Measurements from ENCODE around the gene TARP.

Gene TARP

DNA sequence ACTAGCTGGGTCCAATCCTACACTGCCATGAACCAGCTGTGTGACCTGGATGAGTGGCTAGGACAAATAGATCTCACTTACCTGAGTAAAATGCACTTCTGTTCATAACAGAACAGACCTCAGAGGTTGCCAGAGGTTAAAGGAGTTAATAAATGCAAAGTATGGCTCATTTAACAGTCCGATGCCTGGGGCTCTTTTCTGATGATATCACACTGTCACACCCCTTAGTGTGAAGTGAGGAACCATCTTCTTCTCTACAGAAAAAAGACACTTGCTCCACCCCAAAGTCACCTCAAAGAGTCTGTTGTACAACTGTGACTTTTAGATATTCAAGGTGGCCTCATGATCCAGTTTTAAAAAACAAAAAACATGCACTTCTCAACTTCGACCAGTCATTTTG is 21.5 kb upstream of the TARP start:
- TF ChIP-seq CTCF (IDR thresholded peaks at IDR 0.05; ENCODE audit: unreplicated experiment), result no peak
- Mint-ChIP-seq H3K4me1 (ENCODE audit: low read depth, unreplicated experiment) (no peaks in the 10 kb centered on the region), H3K27ac (ENCODE audit: unreplicated experiment) (no peak overlapping the region), H3K4me3 (ENCODE audit: low read depth, unreplicated experiment) (no peak overlapping the region), H3K27me3 (ENCODE audit: unreplicated experiment) (peaks cover 36% of the 10 kb centered on the region), H3K9me3 (ENCODE audit: low read depth, unreplicated experiment) (peaks cover 2% of the 10 kb centered on the region), H3K36me3 (ENCODE audit: insufficient read depth, unreplicated experiment) (no peaks in the 10 kb centered on the region)
- CTCF ChIA-PET, result no interaction called here
- intact Hi-C loops (cut with micrococcal nuclease; ENCODE audit: unreplicated experiment), result no loop called here
- DNase-seq, result no peak
- BruUV-seq (replicated peaks), result no TSS peak

DNA sequence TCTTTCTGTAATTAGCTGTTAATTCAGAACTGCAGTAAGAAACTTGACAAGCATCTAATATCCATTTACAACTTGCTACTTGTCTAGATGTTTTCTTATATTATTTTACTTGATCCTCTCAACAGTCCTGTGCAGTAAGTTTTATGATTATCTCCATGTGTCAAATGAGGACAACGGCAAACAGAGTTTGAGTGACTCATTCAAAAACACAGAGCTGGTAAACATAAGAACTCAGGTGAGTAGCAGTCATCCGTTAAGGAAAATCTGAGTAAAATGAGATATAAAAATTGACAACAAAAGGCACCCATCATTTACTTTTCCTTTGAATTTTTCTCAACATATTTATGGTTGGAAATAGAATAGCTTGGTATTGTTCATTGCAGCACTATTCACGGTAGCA is 19.0 kb upstream of the TARP start:
- H3K27ac Mint-ChIP-seq (ENCODE audit: unreplicated experiment), result no peak overlapping the region
- H3K27me3 Mint-ChIP-seq (ENCODE audit: unreplicated experiment), result peaks cover 44% of the 10 kb centered on the region
- BruUV-seq (replicated peaks), result no TSS peak
- TF ChIP-seq CTCF (IDR thresholded peaks at IDR 0.05; ENCODE audit: unreplicated experiment), result no peak
- no peak for DNase-seq
- no peak overlapping the region for H3K4me3 Mint-ChIP-seq (ENCODE audit: low read depth, unreplicated experiment)
- no peaks in the 10 kb centered on the region for H3K36me3 Mint-ChIP-seq (ENCODE audit: insufficient read depth, unreplicated experiment)
- CTCF ChIA-PET, result no interaction called here
- H3K9me3 Mint-ChIP-seq (ENCODE audit: low read depth, unreplicated experiment), result peaks cover 2% of the 10 kb centered on the region
- intact Hi-C loops (cut with micrococcal nuclease; ENCODE audit: unreplicated experiment), result no loop called here
- no peaks in the 10 kb centered on the region for H3K4me1 Mint-ChIP-seq (ENCODE audit: low read depth, unreplicated experiment)

DNA sequence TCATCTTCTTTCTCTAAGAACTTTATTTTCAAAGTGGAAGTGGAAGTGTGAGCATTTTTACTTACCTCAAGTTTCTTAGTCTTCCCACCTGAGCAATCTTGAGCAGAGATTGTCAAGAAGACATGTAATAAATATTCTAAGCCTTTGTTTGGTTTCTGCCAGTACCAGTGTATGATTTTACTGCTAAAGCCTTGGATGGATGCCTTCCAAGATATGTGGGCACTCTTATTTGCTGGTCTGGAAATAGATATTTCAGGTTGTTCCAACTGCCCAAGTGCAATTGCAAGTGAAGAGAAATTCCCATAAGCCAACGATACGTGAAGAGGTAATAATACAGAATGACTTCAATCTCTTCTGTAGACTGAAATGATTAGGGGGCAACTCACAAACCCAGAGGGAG is 18.2 kb upstream of the TARP start:
- no peaks in the 10 kb centered on the region for H3K36me3 Mint-ChIP-seq (ENCODE audit: insufficient read depth, unreplicated experiment)
- peaks cover 2% of the 10 kb centered on the region for H3K9me3 Mint-ChIP-seq (ENCODE audit: low read depth, unreplicated experiment)
- no TSS peak for BruUV-seq (replicated peaks)
- H3K4me3 Mint-ChIP-seq (ENCODE audit: low read depth, unreplicated experiment), result no peak overlapping the region
- H3K27me3 Mint-ChIP-seq (ENCODE audit: unreplicated experiment), result peaks cover 45% of the 10 kb centered on the region
- H3K27ac Mint-ChIP-seq (ENCODE audit: unreplicated experiment), result no peak overlapping the region
- intact Hi-C loops (cut with micrococcal nuclease; ENCODE audit: unreplicated experiment), result no loop called here
- TF ChIP-seq CTCF (IDR thresholded peaks at IDR 0.05; ENCODE audit: unreplicated experiment), result no peak
- no peaks in the 10 kb centered on the region for H3K4me1 Mint-ChIP-seq (ENCODE audit: low read depth, unreplicated experiment)
- CTCF ChIA-PET, result interaction anchor here (1.3 kb wide), 1 partner anchor 44 kb away, joined by 3 read pairs; no protein-coding TSS in a partner anchor
- no peak for DNase-seq

DNA sequence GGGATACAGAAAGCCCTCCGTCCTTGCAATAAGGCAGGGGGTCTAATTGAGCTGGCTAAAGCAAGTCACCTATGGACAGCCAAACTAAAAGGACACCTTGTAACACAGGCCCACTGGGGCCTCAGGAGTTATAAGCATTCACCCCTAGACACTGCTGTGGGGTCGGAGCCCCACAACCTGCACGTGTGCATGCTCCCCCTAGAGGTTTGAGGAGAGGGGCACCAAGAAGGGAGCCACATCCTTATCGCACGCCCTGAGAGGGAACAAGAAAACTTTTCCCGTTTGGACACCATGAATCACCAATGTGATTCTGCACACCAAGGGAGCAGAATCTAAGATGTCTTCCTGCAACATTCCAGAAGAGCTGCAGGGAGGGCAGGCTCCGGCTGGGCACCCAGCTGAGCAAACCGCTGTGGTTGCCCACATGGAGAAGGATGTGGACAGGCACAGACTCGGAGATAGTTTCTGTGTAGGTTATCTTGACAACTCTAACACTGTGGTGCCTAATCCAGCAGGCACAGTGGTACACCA is 17.7 kb upstream of the TARP start:
- Mint-ChIP-seq H3K9me3 (ENCODE audit: low read depth, unreplicated experiment) (peaks cover 2% of the 10 kb centered on the region), H3K4me1 (ENCODE audit: low read depth, unreplicated experiment) (no peaks in the 10 kb centered on the region), H3K27me3 (ENCODE audit: unreplicated experiment) (peaks cover 49% of the 10 kb centered on the region), H3K4me3 (ENCODE audit: low read depth, unreplicated experiment) (no peak overlapping the region), H3K27ac (ENCODE audit: unreplicated experiment) (no peak overlapping the region), H3K36me3 (ENCODE audit: insufficient read depth, unreplicated experiment) (no peaks in the 10 kb centered on the region)
- BruUV-seq (replicated peaks), result no TSS peak
- intact Hi-C loops (cut with micrococcal nuclease; ENCODE audit: unreplicated experiment), result no loop called here
- CTCF ChIA-PET, result interaction anchor here (1.3 kb wide), 1 partner anchor 44 kb away, joined by 3 read pairs; no protein-coding TSS in a partner anchor
- no peak for TF ChIP-seq CTCF (IDR thresholded peaks at IDR 0.05; ENCODE audit: unreplicated experiment)
- DNase-seq, result no peak

Data from Calu3 (cell line).